Panc1 (cell line): ENCODE measurements around the gene TREML2. TPM values are rescaled to one million over a fixed set of nuclear protein-coding genes. Genes with fewer than 3 reads are reported as not detected.

Experiments
- ATAC-seq: fragments of 200-7000 bp; cut with Tn5 transposase; 2 replicates; pipeline ENCODE4 v1.9.1; 2020; ENCODE audit warnings: mild to moderate bottlenecking, moderate library complexity
- BruUV-seq: library from RNA; stranded (reverse); fragments of 400-500 nt; replicated peaks from 2 replicates; lab custom pipeline; 2021; lab: Mats Ljungman, UMichigan
- CTCF ChIA-PET: fragments of 300-600 bp; sonication (Branson Sonifier 250); formaldehyde crosslinking; loops from one replicate; lab custom pipeline; 2022; ENCODE audit warnings: antibody characterized with exemption; lab: Charles Lee
- POLR2A ChIA-PET: fragments of 300-600 bp; sonication (Branson Sonifier 250); formaldehyde crosslinking; loops from one replicate; lab custom pipeline; 2022; ENCODE audit warnings: antibody characterized with exemption; lab: Charles Lee
- DNase-seq: peaks from one replicate; pipeline ENCODE4 v3.0.0-alpha.2; 2010; ENCODE audit warnings: low read depth, low spot score
- H3K27ac ChIP-seq: 2 replicates; pipeline ENCODE4 v1.5.1; 2011; ENCODE audit warnings: mild to moderate bottlenecking, low read length, inconsistent platforms
- H3K27me3 ChIP-seq: fragments of 200-500 bp; sonication (Bioruptor generic); 2 replicates; pipeline ENCODE4 v1.6.0; 2014; ENCODE audit warnings: low read length, inconsistent platforms; ENCODE audit not compliant: control insufficient read depth, insufficient read depth
- H3K36me3 ChIP-seq: fragments of 200-500 bp; sonication (Bioruptor generic); 2 replicates; pipeline ENCODE4 v1.5.1; 2014; ENCODE audit warnings: inconsistent platforms, mild to moderate bottlenecking, low read length, moderate library complexity; ENCODE audit not compliant: control insufficient read depth, insufficient read depth
- H3K4me1 ChIP-seq: 2 replicates; pipeline ENCODE4 v1.5.1; 2011; ENCODE audit warnings: inconsistent platforms, mild to moderate bottlenecking, low read length, moderate library complexity; ENCODE audit not compliant: control insufficient read depth, insufficient read depth
- H3K4me3 ChIP-seq, 2 experiments: 2 replicates each; pipeline ENCODE4 v1.5.1; 2011 to 2012; ENCODE audit warnings: low read depth in 2 of 2, low read length in 2 of 2, mild to moderate bottlenecking in 2 of 2, inconsistent platforms in 1 of 2, moderate library complexity in 1 of 2
- H3K9me3 ChIP-seq: fragments of 200-500 bp; sonication (Bioruptor generic); 2 replicates; pipeline ENCODE4 v1.5.1; 2014; ENCODE audit warnings: low read depth, mild to moderate bottlenecking, inconsistent platforms, low read length, moderate library complexity; ENCODE audit not compliant: control insufficient read depth, insufficient read depth
- POLR2AphosphoS5 ChIP-seq: IDR thresholded peaks from 2 replicates; pipeline ENCODE4 v1.6.1; 2012; ENCODE audit warnings: mild to moderate bottlenecking, low read depth, low read length, moderate library complexity
- SIN3A ChIP-seq: IDR thresholded peaks from 2 replicates; pipeline ENCODE4 v1.6.1; 2012; ENCODE audit warnings: low read depth, mild to moderate bottlenecking, low read length, moderate library complexity, borderline replicate concordance; ENCODE audit not compliant: insufficient read depth
- TCF7L2 ChIP-seq: IDR thresholded peaks from 2 replicates; pipeline ENCODE4 v1.6.1; 2011; ENCODE audit warnings: mild to moderate bottlenecking, low read depth, low read length, inconsistent platforms
- in situ Hi-C: cut with HindIII; loops from 2 replicates; pipeline ENCODE4 v1.10.0; 2016; ENCODE audit warnings: low sequenced_read_pairs, low pct_unique_long_range_greater_than_20kb
- intact Hi-C: fragments of 100-400 bp; cut with micrococcal nuclease; formaldehyde crosslinking; loops from one replicate; pipeline ENCODE4 v1.10.0; 2022; ENCODE audit not compliant: unreplicated experiment
- total RNA-seq: library from RNA; stranded (reverse); gene quantifications from one replicate; pipeline ENCODE4 v1.2.1, GENCODE V29; 2021; ENCODE audit not compliant: unreplicated experiment
- TF ChIP-seq, protein P1 (sequence below), 2 experiments: IDR thresholded peaks; 2 replicates each; pipeline ENCODE4 v1.6.1; 2011 to 2012; ENCODE audit warnings: low read depth in 2 of 2, control low read depth in 1 of 2, low read length in 1 of 2, mild to moderate bottlenecking in 1 of 2, moderate library complexity in 1 of 2; ENCODE audit not compliant: insufficient read depth in 1 of 2
- TF ChIP-seq, protein P2 (sequence below): fragments of 450-650 bp; IDR thresholded peaks from 2 replicates; pipeline ENCODE4 v1.5.1; 2017; ENCODE audit warnings: mild to moderate bottlenecking

TREML2 gene
- total RNA-seq, 1 experiment from 2014 or later: not detected

DNA sequence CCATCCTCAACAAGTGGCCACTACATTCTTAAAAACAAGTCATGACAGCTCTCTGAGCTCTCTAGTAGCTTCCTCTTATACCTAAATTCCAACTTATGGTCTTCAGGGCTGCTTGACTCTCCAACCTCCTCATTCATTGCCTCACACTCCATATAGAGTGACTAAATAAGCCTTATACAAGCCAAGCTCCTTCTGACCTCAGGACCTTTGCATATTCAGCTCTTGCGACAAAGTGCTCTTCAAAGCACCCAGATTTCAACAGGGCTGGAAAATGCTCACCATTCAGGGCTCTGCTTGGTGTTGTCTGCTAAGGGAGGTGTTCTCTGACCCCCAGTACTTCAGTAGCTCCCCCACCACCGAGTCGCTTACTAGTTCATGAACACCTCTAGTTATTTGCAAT is 3.7 kb downstream of the TREML2 start:
- ATAC-seq (no peak), DNase-seq (no peak)
- intact Hi-C loops: no loop called here
- Histone ChIP-seq H3K27me3 (peaks cover 4% of the 10 kb centered on the region; the same call in 1 of the 2 replicates), H3K36me3 (no peaks in the 10 kb centered on the region), H3K27ac (no peak overlapping the region), H3K4me1 (no peaks in the 10 kb centered on the region), H3K4me3 (no peak overlapping the region), H3K9me3 (no peaks in the 10 kb centered on the region)
- in situ Hi-C loops: no loop called here
- ChIA-PET POLR2A (no interaction called here), CTCF (no interaction called here)
- no TSS peak for BruUV-seq
- TF ChIP-seq TCF7L2: no peak

DNA sequence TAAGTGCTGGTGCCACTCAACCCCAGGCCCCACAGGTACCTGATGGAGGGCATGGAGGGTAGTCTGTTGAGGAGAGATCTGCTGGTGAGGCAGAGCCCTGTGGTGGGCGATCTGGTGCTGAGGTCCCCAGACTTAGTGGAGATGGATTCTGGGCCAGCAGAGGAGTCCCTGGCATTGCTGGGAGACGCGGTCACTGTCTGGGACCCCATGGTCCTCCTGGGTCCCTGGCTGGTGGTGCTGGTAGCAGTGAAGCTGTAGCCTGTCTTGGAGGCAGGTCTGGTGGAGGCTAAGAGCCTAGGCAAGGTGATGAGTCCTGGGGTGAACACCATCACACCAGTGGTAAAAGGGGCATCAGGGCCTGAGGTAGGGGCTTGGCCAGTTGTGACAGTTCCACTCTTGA is 6.6 kb downstream of the TREML2 start:
- no TSS peak for BruUV-seq
- intact Hi-C loops (no loop called here), in situ Hi-C loops (no loop called here)
- H3K27me3 ChIP-seq: peaks cover 4% of the 10 kb centered on the region; the same call in 1 of the 2 replicates
- POLR2A ChIA-PET: no interaction called here
- ATAC-seq (no peak), DNase-seq (no peak)
- H3K4me3 ChIP-seq: no peak overlapping the region
- H3K27ac ChIP-seq: no peak overlapping the region
- no peaks in the 10 kb centered on the region for H3K36me3 ChIP-seq
- TF ChIP-seq, protein P1, sequence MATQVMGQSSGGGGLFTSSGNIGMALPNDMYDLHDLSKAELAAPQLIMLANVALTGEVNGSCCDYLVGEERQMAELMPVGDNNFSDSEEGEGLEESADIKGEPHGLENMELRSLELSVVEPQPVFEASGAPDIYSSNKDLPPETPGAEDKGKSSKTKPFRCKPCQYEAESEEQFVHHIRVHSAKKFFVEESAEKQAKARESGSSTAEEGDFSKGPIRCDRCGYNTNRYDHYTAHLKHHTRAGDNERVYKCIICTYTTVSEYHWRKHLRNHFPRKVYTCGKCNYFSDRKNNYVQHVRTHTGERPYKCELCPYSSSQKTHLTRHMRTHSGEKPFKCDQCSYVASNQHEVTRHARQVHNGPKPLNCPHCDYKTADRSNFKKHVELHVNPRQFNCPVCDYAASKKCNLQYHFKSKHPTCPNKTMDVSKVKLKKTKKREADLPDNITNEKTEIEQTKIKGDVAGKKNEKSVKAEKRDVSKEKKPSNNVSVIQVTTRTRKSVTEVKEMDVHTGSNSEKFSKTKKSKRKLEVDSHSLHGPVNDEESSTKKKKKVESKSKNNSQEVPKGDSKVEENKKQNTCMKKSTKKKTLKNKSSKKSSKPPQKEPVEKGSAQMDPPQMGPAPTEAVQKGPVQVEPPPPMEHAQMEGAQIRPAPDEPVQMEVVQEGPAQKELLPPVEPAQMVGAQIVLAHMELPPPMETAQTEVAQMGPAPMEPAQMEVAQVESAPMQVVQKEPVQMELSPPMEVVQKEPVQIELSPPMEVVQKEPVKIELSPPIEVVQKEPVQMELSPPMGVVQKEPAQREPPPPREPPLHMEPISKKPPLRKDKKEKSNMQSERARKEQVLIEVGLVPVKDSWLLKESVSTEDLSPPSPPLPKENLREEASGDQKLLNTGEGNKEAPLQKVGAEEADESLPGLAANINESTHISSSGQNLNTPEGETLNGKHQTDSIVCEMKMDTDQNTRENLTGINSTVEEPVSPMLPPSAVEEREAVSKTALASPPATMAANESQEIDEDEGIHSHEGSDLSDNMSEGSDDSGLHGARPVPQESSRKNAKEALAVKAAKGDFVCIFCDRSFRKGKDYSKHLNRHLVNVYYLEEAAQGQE (IDR thresholded peaks at IDR 0.05; ENCODE audit: insufficient read depth in 1 of 2, low read depth in 2 of 2, low read length in 1 of 2): no peak
- TF ChIP-seq, protein P2, sequence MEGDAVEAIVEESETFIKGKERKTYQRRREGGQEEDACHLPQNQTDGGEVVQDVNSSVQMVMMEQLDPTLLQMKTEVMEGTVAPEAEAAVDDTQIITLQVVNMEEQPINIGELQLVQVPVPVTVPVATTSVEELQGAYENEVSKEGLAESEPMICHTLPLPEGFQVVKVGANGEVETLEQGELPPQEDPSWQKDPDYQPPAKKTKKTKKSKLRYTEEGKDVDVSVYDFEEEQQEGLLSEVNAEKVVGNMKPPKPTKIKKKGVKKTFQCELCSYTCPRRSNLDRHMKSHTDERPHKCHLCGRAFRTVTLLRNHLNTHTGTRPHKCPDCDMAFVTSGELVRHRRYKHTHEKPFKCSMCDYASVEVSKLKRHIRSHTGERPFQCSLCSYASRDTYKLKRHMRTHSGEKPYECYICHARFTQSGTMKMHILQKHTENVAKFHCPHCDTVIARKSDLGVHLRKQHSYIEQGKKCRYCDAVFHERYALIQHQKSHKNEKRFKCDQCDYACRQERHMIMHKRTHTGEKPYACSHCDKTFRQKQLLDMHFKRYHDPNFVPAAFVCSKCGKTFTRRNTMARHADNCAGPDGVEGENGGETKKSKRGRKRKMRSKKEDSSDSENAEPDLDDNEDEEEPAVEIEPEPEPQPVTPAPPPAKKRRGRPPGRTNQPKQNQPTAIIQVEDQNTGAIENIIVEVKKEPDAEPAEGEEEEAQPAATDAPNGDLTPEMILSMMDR: no peak
- no peak for TF ChIP-seq POLR2AphosphoS5
- TF ChIP-seq TCF7L2: no peak
- no peak for TF ChIP-seq SIN3A
- no peaks in the 10 kb centered on the region for H3K4me1 ChIP-seq
- CTCF ChIA-PET: no interaction called here
- peaks cover 4% of the 10 kb centered on the region; the same call in 1 of the 2 replicates for H3K9me3 ChIP-seq

DNA sequence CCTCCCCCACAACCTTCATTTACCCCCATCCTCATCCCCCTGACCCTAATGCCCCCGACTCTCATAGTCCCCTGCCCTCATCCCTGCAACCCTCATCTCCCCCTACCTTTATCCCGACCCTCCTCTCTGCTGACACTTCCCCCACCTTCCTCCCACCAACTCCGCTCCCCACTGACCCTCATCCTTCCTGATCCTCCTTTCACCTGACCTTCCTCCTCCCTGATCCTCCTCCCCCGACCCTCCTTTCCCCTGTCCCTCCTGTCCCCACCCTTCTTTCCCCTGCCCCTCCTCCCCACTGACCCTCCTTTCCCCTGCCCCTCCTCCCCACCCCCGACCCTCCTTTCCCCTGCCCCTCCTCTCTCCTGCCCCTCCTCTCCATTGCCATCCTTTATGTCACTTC is 7.1 kb downstream of the TREML2 start:
- intact Hi-C loops: no loop called here
- no TSS peak for BruUV-seq
- in situ Hi-C loops: no loop called here

More for the DNA sequence above, 7.1 kb downstream of the TREML2 start:
- ChIA-PET CTCF (no interaction called here), POLR2A (no interaction called here)
- H3K4me3 ChIP-seq: no peak overlapping the region
- peaks cover 4% of the 10 kb centered on the region; the same call in 1 of the 2 replicates for H3K9me3 ChIP-seq
- no peaks in the 10 kb centered on the region for H3K36me3 ChIP-seq
- no peaks in the 10 kb centered on the region for H3K4me1 ChIP-seq
- H3K27me3 ChIP-seq: peaks cover 4% of the 10 kb centered on the region; the same call in 1 of the 2 replicates
- no peak for TF ChIP-seq POLR2AphosphoS5
- TF ChIP-seq, protein P2: no peak
- no peak for TF ChIP-seq SIN3A
- no peak for TF ChIP-seq TCF7L2
- TF ChIP-seq, protein P1 (IDR thresholded peaks at IDR 0.05; ENCODE audit: insufficient read depth in 1 of 2, low read depth in 2 of 2, low read length in 1 of 2): no peak
- H3K27ac ChIP-seq: no peak overlapping the region
- no peak for ATAC-seq
- no peak for DNase-seq
